HCT116 (cell line): Measurements from ENCODE around the gene STAG3. TPM values are rescaled to one million over a fixed set of nuclear protein-coding genes. Genes with fewer than 3 reads are reported as not detected.

ENCODE experiments used
- ATAC-seq: fragments of 200-7000 bp; cut with Tn5 transposase; 2 replicates; pipeline ENCODE4 v1.9.1; 2020; ENCODE audit warnings: mild to moderate bottlenecking, moderate library complexity
- BruUV-seq: library from RNA; stranded (reverse); fragments of 400-500 nt; replicated peaks from 2 replicates; lab custom pipeline; 2021; lab: Mats Ljungman, UMichigan
- CTCF ChIA-PET: fragments of 300-600 bp; sonication (Branson Sonifier 250); formaldehyde crosslinking; loops from one replicate; lab custom pipeline; 2021; ENCODE audit warnings: antibody characterized with exemption; lab: Charles Lee
- POLR2A ChIA-PET: fragments of 300-600, 350-600 bp; sonication (Branson Sonifier 250); formaldehyde crosslinking; loops from one replicate; lab custom pipeline; 2021; ENCODE audit warnings: antibody characterized with exemption; lab: Charles Lee
- RAD21 ChIA-PET, 2 experiments: fragments of 300-600 bp; sonication (Branson Sonifier 250); formaldehyde crosslinking; loops; one replicate each; lab custom pipeline; 2023; ENCODE audit warnings: low total read pairs in 2 of 2; ENCODE audit not compliant: uncharacterized antibody in 2 of 2, unreplicated experiment in 2 of 2, low non-redundant PET in 1 of 2; lab: Charles Lee
- DNase-seq: peaks from one replicate; pipeline ENCODE4 v3.0.0-alpha.2; 2010; ENCODE audit warnings: low read depth, low spot score
- H2AFZ ChIP-seq: fragments of 200-600 bp; shearing (Covaris generic), sonication (generic); 2 replicates; pipeline ENCODE4 v1.6.1; 2017; ENCODE audit warnings: low read depth, mixed run types, mixed read lengths, antibody characterized with exemption, low read length; ENCODE audit not compliant: poor library complexity, severe bottlenecking
- H3K27ac ChIP-seq: 2 replicates; pipeline ENCODE4 v1.5.1; 2012; ENCODE audit warnings: low read depth, low read length
- H3K27me3 ChIP-seq: fragments of 200-600 bp; sonication (generic); 2 replicates; pipeline ENCODE4 v1.6.1; 2016; ENCODE audit warnings: mixed run types, low read length, mixed read lengths; ENCODE audit not compliant: insufficient read depth
- H3K36me3 ChIP-seq, 2 experiments: fragments of 200-500 bp in 1 of 2; fragments of 200-600 bp in 1 of 2; sonication (Bioruptor generic) in 1 of 2; sonication (generic) in 1 of 2; 2 replicates each; pipeline versions ENCODE4 v1.5.1 to v1.6.1; 2014 to 2016; ENCODE audit warnings: low read length in 2 of 2, inconsistent platforms in 1 of 2, mixed read lengths in 1 of 2, mixed run types in 1 of 2; ENCODE audit not compliant: insufficient read depth in 2 of 2, control insufficient read depth in 1 of 2
- H3K4me1 ChIP-seq, 2 experiments: fragments of 200-600 bp in 1 of 2; sonication (generic) in 1 of 2; 2 replicates each; pipeline versions ENCODE4 v1.5.1 to v1.6.1; 2012 to 2017; ENCODE audit warnings: low read length in 2 of 2, inconsistent platforms in 1 of 2, mild to moderate bottlenecking in 1 of 2, mixed read lengths in 1 of 2, mixed run types in 1 of 2, moderate library complexity in 1 of 2; ENCODE audit not compliant: insufficient read depth in 2 of 2, control insufficient read depth in 1 of 2
- H3K4me2 ChIP-seq: fragments of 200-600 bp; sonication (generic); 2 replicates; pipeline ENCODE4 v1.6.1; 2017; ENCODE audit warnings: mixed run types, low read length, mixed read lengths
- H3K4me3 ChIP-seq, 2 experiments: fragments of 200-600 bp in 1 of 2; sonication (generic) in 1 of 2; replicated peaks in 1 of 2; 2 replicates each; pipeline ENCODE4 v1.5.1; 2011 to 2016; ENCODE audit warnings: low read length in 2 of 2, control low read depth in 1 of 2, low read depth in 1 of 2, mild to moderate bottlenecking in 1 of 2, mixed read lengths in 1 of 2, mixed run types in 1 of 2
- H3K79me2 ChIP-seq: fragments of 200-600 bp; sonication (generic); 2 replicates; pipeline ENCODE4 v1.6.1; 2017; ENCODE audit warnings: mild to moderate bottlenecking, mixed run types, low read length, moderate library complexity, mixed read lengths; ENCODE audit not compliant: insufficient read depth
- H3K9ac ChIP-seq: fragments of 200-600 bp; sonication (generic); 2 replicates; pipeline ENCODE4 v1.6.1; 2016; ENCODE audit warnings: low read length, mixed read lengths
- H3K9me2 ChIP-seq: fragments of 200-600 bp; sonication (generic), shearing (Covaris generic); 2 replicates; pipeline ENCODE4 v1.6.1; 2017; ENCODE audit warnings: mixed run types, mild to moderate bottlenecking, moderate library complexity; ENCODE audit not compliant: insufficient read depth
- H3K9me3 ChIP-seq, 2 experiments: fragments of 200-500 bp in 1 of 2; fragments of 200-600 bp in 1 of 2; sonication (Bioruptor generic) in 1 of 2; sonication (generic) in 1 of 2; 2 replicates each; pipeline ENCODE4 v1.6.1; 2014 to 2017; ENCODE audit warnings: low read length in 2 of 2, mixed read lengths in 2 of 2, inconsistent platforms in 1 of 2, low read depth in 1 of 2, mild to moderate bottlenecking in 1 of 2, mixed run types in 1 of 2, moderate library complexity in 1 of 2; ENCODE audit not compliant: control insufficient read depth in 1 of 2, insufficient read depth in 1 of 2
- H4K20me1 ChIP-seq: fragments of 200-600 bp; sonication (generic), shearing (Covaris generic); 2 replicates; pipeline ENCODE4 v1.6.1; 2017; ENCODE audit warnings: mixed run types, mild to moderate bottlenecking, moderate library complexity; ENCODE audit not compliant: insufficient read depth
- MAX ChIP-seq: IDR thresholded peaks from 2 replicates; pipeline ENCODE4 v1.6.1; 2012
- POLR2A ChIP-seq: IDR thresholded peaks from 2 replicates; pipeline ENCODE4 v1.7.0; 2011; ENCODE audit warnings: borderline replicate concordance; ENCODE audit not compliant: insufficient read depth, insufficient read length; ENCODE audit errors: extremely low read depth
- POLR2AphosphoS5 ChIP-seq: IDR thresholded peaks from 2 replicates; pipeline ENCODE4 v1.6.1; 2011; ENCODE audit warnings: mild to moderate bottlenecking, low read depth, low read length, moderate library complexity
- REST ChIP-seq: IDR thresholded peaks from 2 replicates; pipeline ENCODE4 v1.6.1; 2012; ENCODE audit warnings: low read depth
- SIN3A ChIP-seq: IDR thresholded peaks from 2 replicates; pipeline ENCODE4 v1.6.1; 2012; ENCODE audit warnings: low read depth
- SP1 ChIP-seq: IDR thresholded peaks from 2 replicates; pipeline ENCODE4 v1.6.1; 2012; ENCODE audit warnings: low read depth
- YY1 ChIP-seq: IDR thresholded peaks from 2 replicates; pipeline ENCODE4 v1.6.1; 2011; ENCODE audit warnings: low read length, low read depth, moderate library complexity, mild to moderate bottlenecking; ENCODE audit not compliant: insufficient replicate concordance; ENCODE audit errors: extremely low read depth
- ZFX ChIP-seq: fragments of 450-650 bp; IDR thresholded peaks from 2 replicates; pipeline ENCODE4 v1.6.1; 2017
- ZNF274 ChIP-seq: fragments of 200-500 bp; sonication (Bioruptor generic); IDR thresholded peaks from 2 replicates; pipeline ENCODE4 v1.6.1; 2014; ENCODE audit warnings: mild to moderate bottlenecking, low read depth, low read length, inconsistent platforms
- intact Hi-C: fragments of 100-400 bp; cut with micrococcal nuclease; formaldehyde crosslinking; loops from 2 replicates; pipeline ENCODE4 v1.10.0; 2022
- total RNA-seq: library from RNA; stranded (reverse); gene quantifications from one replicate; pipeline ENCODE4 v1.2.1, GENCODE V29; 2021; ENCODE audit not compliant: unreplicated experiment

Gene STAG3
- total RNA-seq, 1 experiment from 2014 or later, result 1.2 TPM

- ATAC-seq (peak; percentile 77), DNase-seq (no peak)
- H3K4me3 ChIP-seq, result peak within 1 kb of the TSS; percentile 56 to 91
- no peaks in the 10 kb centered on the region for H3K9me3 ChIP-seq
- peaks cover 16% of the 10 kb centered on the region; the same call in 1 of the 2 replicates for H3K79me2 ChIP-seq
- intact Hi-C loops, result no loop called here
- H3K36me3 ChIP-seq, result peaks cover 14 to 16% of the 10 kb centered on the region in 2 experiments; a peak in 3 of 4 replicates
- H2AFZ ChIP-seq, result peak within 1 kb of the TSS; percentile 24
- TF ChIP-seq POLR2A (peak; percentile 76), YY1 (peak; percentile 5), SP1 (peak; percentile 60), SIN3A (peak; percentile 60; the same call in 1 of the 2 replicates), MAX (peak; percentile 58), POLR2AphosphoS5 (peak; percentile 88), ZNF274 (no peak), REST (no peak), ZFX (peak; percentile 47; the same call in 1 of the 2 replicates)
- BruUV-seq, result no TSS peak
- no peaks in the 10 kb centered on the region for H4K20me1 ChIP-seq
- peak within 1 kb of the TSS; percentile 93 for H3K4me2 ChIP-seq
- H3K27ac ChIP-seq, result peak within 1 kb of the TSS; percentile 91
- ChIA-PET CTCF (no interaction called here), RAD21 (no interaction called here), POLR2A (no interaction called here)
- H3K27me3 ChIP-seq, result no peaks in the 10 kb centered on the region
- no peaks in the 10 kb centered on the region for H3K9me2 ChIP-seq
- peaks cover 24 to 32% of the 10 kb centered on the region in 2 experiments for H3K4me1 ChIP-seq
- peak within 1 kb of the TSS; percentile 84 for H3K9ac ChIP-seq
Observed at GRCh38 chr7:100158229-100159098, 19.3 kb upstream of the STAG3 start, which contains the start of gene TRAPPC14. TSS of gene TRAPPC14 (minus strand) at chr7:100158723. CDS start at chr7:100158499, 224 bp downstream.
